GM19025 (cell line): ENCODE results near the gene POLR2J.
A peak's percentile ranks its signal among the peaks of the same experiment; 100 is the strongest.

Experiments
- ATAC-seq: cut with Tn5 transposase; IDR thresholded peaks from one replicate; pipeline ENCODE4 v1.9.1; 2021; ENCODE audit warnings: mild to moderate bottlenecking, low read depth, moderate library complexity; ENCODE audit not compliant: unreplicated experiment

The POLR2J gene

DNA sequence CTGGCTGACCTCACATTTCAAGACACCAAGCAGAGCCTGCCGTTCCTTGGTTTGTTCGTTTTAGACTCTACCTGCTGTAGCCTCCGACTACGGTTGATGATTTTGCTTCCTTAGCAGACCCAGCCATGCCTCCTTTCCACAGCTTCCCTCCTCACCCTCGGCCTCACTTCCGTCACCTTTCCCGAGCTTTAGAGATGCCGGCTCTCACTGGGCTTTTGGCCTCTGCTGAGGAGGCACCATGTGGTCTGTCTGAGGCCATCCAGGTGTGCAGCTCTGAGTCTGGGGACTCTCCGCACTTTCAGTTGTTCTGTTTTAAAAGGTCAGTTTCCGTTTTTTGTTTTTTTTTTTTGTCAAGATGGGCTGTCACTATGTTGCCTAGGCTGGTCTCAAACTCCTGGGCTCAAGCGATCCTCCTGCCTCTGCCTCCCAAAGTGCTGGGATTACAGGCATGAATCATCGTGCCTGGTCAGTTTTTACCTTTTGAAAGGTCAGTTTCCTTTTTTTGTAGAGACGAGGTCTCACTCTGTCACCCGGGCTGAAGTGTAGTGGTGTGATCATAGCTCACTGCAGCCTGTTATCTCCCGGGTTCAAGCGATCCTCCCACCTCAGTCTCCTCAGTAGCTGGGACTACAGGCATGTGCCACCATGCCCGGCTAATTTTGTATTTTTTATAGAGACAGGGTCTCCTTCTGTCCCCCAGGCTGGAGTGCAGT lies 33.6 kb downstream of the POLR2J start:
- ATAC-seq, result peak; percentile 40

DNA sequence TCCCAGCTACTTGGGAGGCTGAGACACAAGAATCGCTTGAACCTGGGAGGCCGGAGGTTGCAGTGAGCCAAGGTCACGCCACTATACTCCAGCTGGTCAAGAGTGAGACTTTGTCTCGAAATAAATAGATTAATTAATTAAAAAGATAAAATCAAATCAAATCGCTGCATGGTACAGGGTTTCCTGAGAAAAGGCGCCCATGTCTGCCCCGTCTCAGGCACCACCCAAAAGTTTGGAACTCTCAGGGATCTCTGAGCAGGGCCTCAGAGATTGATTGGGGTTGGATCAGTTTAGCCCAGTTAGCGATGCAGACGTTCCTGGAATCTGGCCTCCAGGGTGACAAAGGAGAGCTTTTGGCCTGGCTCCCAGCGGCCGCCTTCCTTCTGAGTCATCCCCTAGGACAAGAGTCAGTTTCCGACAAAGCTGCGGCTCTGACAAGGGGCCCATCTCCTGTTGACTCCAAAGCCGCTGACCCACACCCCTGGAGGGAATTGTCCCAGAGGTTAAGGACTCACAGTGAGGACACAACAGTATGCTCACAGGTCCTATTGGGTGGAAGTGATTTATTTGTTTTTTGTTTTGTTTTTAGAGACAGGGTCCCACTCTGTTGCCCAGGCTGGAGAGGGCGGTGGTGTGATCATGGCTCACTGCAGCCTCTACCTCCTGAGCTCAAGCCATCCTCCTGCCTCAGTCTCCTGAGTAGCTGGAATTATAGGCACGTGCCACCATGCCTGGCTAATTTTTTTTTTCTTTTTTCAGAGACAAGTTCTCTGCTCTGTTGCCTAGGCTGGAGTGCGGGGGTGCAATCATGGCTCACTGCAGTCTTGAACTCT lies 38.5 kb downstream of the POLR2J start:
- ATAC-seq, result no peak

GRCh38 chr7:102436118-102436517 lies 42.6 kb downstream of the POLR2J start:
- no peak for ATAC-seq

- no peak for ATAC-seq
Observed at GRCh38 chr7:102434039-102434486, 44.7 kb downstream of the POLR2J start.

GRCh38 chr7:102433219-102434038 lies 45.3 kb downstream of the POLR2J start, which contains the start of gene ORAI2:
Gene ORAI2, plus strand, starts transcription at chr7:102433575. Its CDS starts 5,382 bp downstream, at chr7:102438957.
- ATAC-seq, result peak; percentile 69

GRCh38 chr7:102432442-102433218 lies 46.1 kb downstream of the POLR2J start:
- ATAC-seq, result peak; percentile 22

- no peak for ATAC-seq
Observed at GRCh38 chr7:102431617-102432298, 47.0 kb downstream of the POLR2J start.

- no peak for ATAC-seq
Observed at GRCh38 chr7:102429141-102429899, 49.4 kb downstream of the POLR2J start.

- no peak for ATAC-seq
Observed at GRCh38 chr7:102427019-102427405, 51.7 kb downstream of the POLR2J start.

DNA sequence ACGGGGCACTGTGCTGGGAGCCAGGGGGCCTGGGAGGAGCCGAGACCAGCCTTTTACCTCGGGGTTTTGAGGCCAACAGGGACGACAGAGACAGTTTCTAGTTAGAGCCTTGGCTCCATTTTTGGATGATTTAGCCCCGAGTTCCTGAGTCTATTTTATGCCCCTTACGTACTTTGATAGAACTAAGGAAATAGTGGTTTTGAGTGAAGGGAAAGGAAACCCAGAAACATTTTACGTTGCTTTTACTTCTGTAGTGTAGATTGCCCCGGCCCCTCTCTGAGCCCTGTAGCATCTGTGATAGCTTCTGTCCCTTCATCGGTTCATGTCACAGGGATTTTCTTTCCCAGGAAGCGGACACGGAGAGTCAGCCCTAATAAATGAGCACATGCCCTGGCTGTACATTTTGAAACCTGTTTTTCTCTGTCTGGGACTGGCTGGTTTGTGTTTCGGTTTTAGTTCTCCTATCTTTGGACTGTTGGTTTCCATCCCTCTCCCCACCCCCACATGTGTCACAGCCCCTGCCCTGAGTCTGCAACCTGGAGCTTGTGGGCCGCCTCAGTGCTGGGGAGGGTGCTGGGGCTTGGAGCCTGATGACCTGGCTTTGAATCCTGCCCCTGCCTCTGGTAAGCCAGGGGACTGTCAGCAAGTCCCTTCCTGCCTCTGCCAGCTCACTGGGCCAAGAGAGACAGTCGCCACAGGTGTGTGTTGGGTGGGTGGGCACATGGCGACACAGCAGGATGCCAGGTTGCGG lies 52.3 kb downstream of the POLR2J start:
- ATAC-seq, result peak; percentile 37

GRCh38 chr7:102425639-102426267 lies 53.0 kb downstream of the POLR2J start:
- peak; percentile 61 for ATAC-seq

DNA sequence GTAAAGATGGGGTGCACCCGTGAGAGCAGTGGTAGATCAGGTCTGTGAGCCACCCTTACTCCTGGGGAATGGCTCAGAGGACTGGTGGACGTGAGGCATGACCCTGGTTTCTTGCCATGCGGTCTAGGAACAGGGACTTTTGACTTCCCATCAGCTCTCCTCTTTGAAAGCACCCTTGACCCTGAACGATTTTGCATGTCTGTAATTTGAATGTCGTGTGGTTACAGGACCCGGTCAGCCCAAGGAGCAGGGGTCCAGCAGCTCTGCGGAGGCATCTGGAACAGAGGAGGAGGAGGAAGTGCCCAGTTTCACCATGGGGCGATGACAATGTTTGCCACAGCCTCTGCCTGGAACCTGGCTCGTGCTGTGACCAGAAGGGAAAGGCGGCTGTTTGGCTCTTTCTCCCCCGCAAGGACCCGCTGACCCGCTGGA lies 53.9 kb downstream of the POLR2J start:
- peak; percentile 33 for ATAC-seq

GRCh38 chr7:102424129-102424551 lies 54.6 kb downstream of the POLR2J start:
- ATAC-seq, result no peak
